GM11168 (cell line): ENCODE results near the gene PRR33.

ENCODE experiments used
- in situ Hi-C: fragments of 300-500 bp; cut with MboI; formaldehyde crosslinking; loops from one replicate; pipeline ENCODE4 v1.12.0; 2022; ENCODE audit warnings: low sequenced_read_pairs; ENCODE audit not compliant: unreplicated experiment

The PRR33 gene

DNA sequence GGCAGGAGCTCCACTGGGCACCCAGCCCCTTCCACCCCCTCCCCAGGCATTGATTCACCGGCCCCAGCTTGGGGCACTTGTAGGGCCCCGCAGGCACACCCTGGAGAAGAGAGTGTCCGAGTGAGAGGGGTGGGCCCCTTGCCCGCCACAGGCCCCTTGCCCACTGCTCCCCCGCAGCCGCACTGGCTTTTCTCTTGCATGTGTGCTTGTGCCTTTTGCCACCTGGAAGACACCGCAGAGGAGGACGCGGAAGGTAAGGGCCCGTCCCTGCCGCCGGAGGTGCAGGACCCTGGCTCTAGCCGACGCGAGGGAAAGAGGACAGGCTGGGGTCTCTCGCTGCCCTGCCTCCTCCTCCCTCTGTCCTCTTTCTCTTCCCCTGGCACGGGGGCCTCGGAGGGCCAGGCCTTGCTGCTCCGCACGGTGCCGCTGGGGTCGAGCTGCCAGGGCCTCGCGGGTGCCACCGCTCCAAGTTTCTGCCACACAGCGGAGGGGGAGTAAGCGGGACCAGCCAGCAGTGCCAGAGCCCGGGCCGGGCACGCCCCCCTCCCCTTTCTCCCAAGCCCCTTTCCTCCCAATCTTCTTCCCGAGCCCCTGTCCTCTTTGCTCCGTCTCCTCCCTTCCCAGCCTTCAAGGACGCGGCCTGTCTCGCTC, 37.3 kb upstream of the PRR33 start:
- in situ Hi-C loops: no loop called here

DNA sequence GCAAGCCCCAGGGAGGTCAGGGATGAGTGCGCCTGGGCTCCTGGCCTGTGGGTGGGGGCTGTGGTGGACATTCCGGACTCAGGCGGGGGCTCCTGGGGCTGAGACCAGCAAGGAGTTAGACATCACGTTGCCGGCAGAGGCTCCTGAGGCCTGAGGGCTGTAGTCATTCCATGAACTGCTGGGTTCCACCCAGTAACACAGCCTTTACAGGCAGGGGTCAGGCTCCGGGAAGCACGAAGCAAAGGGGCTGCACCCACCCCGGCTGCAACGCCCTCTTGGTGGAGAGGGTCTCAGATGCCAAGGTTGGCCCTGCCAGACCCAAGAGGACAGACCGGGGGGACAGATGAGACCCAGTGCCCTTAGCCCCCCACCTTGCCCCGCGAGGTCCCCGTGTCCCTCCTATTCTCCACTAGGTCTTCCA, 36.8 kb upstream of the PRR33 start:
- in situ Hi-C loops: no loop called here

DNA sequence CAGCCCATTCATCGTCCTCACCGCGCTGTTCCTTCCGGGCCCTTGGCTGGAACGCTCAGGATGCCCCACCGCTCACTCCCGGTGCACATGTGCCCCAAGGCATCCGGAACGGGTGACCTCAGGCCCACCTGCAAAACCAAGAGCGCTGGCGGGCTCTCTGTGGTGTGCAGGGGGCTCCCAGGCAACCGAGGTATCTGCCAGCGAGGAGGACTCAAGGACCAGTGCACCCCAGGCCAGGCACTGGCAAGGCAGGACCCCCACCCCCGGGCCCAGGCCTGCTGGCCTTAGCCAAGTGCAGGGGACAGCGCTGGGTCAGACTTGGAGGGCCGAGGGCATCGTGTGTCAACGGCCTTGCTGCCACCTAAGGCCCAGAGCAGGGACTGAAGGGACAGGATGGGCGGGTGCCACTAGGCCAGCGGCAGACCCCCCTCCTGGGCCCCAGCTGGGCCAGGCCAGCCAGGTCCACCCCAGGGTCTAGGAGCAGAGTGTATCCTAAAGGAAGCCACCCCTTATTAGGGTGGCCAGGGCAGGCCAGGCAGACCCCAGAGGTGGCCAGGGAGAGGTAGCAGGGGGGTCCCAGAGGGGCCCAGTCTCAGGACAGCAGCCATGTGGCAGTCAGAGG, 36.3 kb upstream of the PRR33 start:
- in situ Hi-C loops: no loop called here

DNA sequence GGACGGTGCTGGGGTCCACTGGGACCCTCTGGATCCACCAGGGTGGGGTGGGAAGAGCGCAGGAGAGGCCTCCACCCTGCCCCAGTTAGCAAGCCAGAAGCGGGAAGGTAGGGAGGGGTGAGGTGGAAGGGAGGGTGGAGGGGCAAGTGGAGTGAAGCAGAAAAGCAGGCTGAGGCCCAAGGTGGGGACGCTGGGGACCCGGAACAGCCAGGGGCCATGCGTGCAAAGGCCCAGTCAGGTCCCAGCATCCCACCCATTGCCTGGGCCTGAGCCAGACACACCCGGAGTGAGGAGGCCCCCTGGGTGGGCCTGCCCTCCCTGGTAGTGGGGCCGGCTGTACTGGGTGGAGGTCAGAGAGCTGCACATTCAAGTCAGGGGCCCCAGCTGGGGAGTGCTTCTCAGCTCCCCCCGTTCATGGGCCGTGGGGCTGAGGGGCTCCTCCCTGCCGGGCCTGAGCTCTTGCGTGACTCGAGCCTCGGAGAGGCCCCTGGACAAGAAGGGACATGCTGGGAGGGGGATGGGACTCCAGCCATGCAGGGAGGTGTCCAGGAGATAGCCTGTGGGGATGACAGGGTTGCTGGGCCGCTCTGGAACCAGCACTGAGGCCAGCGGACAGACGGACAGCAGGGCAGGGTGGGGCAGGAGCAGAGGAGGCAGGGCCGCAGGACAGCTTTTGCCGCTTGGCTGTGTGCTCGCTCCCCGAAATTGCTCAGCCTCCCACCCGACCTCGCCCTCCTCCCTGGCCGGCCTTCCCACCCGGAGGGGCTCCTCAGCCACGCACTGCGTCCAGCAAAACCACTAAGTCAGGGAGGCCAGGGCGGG, 35.5 kb upstream of the PRR33 start:
- in situ Hi-C loops: no loop called here

DNA sequence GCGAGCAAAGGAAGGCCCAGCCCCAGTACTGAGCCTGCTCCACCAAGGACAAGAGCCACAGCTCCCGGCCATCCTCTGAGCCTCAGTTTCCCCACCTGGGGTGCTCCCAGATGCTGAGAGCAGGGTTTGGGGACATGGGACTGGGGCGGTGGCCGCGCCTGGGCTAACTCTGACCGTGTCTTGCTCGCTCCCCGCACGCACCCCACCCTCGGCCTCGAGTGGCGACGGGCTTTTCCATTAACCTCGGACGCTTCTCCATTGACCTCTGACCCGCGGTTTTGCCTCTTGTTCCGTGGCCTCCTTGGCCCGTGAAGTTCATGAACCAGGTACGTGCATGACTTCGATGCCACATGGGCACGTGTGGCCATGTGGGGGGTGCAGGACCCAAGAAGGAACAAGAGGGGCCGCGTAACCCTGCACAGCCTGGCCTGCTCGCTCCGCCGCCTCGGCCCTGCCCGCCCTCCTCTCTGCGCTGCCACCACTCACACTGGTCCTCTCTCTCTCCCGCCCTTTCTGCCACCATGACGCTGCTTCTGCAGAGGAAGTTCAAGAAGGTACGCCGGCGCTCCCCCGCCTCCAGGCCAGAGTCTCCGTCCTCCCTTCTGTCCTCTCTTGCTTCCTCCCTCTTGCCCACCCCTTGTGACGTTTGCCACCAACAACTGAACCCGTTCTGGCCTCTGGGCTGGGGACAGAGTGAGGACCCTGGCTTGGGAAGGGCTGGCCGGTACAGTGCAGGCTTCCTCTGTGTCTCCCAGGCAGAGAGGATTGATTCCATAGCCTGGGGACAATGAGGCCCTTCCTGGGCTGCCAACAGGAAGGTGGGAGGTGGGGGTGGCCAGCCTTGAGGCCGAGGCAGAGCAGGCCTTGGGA, 34.7 kb upstream of the PRR33 start:
- in situ Hi-C loops: no loop called here

DNA sequence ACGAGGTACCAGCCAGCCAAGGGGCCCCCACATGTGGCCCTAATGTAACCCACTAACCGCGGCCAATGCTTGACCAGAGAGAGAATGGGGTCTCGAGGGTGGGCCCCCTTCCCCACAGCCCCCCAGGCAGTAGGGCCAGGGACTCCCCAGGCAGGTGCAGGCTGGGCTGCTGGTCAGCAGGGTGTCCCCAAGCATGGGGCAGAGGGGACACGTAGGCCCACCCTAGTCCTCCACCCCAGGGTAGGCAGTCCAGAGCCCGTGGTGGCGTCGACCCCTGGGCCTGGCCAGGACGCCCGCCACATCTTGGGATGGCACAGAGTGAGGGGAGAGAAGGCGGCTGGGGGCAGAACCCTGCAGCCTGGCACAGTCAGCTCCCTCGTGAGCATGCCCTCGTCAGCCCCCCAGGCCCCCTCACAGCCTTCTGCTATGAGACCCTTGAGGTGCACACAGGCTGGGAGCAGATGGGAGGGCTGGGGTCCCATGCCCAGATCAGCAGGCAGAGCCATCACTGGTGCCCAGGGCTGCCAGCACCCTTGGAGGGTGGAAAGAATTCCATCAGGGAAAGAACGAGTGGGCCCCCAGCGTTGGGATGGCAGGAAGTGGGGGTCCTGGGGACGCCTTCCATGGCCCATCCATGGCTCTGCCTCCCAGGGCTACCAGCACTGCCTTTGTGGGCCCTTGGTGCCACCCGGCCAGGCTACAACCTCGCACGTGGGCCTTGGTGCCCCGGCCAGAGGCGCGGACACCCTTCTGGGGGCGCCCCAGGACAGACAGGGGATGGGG, 33.9 kb upstream of the PRR33 start:
- in situ Hi-C loops: no loop called here

DNA sequence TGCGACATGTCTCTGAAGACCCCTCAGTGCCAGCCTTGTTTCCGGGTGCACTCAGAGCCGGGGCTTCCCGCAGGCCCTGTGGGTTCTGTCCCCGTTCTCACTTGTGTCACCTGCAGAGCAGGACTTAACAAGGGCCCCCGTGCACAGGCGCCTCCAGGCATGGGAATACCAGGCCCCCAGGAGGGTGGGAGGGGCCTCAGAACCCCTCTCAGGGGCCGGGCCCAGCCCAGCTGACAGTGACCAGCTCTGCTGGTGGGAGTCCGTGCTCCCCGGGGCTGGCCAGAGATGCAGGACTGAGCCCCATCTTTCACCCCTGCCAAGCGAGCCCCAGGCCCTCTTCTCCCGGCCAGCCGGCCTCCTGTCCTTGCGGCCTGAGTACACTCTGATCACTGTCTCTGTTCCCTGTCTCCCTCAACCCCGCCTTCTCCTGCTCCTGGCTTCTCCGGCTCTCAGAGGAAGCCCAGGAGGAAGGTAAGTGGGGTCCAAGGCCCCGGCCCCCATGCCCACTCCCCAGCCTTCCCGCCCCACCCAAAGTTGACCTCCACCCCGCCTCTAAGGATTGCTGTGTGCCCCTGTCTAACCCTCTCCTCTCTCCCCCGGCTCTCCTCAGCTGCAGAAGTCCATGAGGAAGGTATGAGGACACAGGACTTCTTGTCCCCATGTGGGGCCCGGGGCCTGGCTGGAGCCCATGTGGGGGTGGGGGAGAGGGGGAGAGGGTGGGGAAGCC, 33.1 kb upstream of the PRR33 start:
- in situ Hi-C loops: no loop called here

DNA sequence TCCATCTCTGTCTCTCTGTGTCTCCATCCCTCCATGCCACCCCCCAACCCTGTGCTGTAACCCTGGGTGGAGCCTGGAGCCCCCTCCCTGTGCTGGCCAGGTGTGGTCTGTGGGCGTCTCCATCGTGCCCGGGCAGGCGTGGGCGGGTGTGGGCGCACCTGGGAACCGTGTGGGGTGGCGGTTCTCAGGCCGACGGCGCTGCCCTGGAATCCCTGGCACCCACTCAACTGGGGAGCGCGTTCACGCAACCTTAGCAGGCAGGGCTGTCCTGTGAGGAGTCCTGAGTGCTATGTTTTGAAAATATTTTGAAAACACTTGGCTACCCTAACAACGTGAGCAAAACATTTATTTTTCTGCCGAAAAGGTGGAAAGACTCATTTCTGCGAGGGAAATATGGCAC, 32.5 kb upstream of the PRR33 start:
- in situ Hi-C loops: no loop called here

DNA sequence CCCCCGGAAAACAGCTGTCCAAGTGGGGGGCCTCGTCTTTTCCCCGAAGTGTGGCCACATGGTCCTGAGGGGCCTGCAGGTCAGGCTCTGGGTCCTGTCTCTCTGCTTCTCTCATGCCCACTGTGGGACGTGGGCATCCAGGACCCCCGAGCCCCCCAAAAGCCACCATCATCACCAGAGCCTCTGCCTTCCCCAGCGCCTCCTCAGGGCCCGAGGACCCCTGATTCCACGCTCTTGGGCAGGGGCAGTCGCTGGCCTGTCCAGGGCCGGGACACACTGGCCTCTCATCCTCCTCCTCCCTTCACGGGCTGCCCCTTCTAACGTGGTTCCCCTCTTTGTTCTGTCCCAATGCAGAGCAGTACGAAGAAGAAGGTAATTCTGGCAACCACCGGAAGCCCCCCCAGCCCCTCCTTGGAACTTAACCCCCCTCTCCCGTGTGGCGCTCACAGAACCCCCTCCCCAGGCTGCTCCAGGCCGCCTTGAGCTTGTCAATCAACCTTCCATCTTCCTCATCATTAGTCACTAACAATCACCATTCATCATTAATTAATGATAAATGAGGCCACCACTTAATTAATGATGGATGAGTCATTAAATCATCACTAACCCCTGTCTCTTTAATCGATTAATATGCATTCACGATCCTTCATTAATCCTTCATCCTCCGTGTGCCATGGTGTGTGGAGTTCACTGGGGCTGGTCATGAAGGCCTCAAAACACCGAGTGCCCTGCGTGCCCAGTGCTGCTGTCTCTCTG, 31.7 kb upstream of the PRR33 start:
- in situ Hi-C loops: no loop called here

DNA sequence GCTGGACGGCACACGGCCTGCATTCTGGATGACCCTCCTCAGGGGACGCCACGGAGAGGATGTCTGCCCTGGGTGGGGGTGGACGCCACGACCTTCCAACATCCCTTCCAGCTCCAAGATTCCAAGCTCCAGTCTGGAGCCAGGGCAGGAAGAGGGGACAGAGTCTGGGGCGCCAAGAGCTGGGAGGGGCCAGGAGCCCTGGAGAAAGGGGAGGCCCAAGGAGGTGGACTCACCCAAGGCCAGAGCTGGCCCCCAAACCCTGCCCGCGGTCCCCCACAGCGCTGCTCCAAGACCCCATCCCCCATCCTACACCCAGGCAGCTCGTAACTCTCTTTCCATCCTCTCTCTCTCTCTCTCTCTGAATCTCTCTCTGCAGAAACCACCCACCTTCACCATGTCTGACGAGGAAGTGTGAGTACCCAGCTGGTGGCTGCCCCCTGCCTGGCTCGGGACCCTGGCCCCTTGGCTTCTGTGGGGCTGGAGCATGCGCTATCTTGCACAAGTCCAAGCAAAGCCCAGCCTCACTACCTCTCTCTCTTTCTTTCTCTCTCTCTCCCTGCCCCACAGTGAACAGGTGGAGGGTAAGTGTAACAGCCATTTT, 30.9 kb upstream of the PRR33 start:
- in situ Hi-C loops: no loop called here

DNA sequence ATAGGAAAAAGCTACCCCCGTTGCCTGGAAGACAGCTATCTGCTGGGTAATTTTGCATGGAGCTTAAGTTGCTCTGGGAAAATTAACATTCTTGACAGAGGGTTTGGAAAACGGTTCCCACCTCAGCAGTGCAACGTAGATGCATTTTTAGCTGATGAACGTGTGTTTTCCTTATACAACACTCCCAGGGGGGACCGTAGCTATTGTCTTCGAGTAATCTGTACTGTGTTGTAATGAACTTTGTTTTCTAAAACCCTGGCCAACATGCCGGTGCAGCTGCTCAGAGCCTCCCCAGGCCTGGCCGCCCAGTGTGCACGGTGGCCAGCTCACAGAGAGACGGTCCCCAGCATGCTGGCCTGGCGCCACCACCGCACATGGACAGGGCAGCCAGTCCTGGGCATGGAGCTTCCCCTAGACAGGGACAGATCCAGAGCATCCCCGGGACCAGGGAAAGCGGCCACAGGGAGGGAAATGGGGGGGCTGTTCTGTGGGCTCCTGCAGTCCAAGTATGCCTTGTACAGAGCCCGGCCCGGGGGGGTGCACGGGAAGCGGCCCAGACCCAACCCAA, 30.0 kb upstream of the PRR33 start:
- in situ Hi-C loops: no loop called here

DNA sequence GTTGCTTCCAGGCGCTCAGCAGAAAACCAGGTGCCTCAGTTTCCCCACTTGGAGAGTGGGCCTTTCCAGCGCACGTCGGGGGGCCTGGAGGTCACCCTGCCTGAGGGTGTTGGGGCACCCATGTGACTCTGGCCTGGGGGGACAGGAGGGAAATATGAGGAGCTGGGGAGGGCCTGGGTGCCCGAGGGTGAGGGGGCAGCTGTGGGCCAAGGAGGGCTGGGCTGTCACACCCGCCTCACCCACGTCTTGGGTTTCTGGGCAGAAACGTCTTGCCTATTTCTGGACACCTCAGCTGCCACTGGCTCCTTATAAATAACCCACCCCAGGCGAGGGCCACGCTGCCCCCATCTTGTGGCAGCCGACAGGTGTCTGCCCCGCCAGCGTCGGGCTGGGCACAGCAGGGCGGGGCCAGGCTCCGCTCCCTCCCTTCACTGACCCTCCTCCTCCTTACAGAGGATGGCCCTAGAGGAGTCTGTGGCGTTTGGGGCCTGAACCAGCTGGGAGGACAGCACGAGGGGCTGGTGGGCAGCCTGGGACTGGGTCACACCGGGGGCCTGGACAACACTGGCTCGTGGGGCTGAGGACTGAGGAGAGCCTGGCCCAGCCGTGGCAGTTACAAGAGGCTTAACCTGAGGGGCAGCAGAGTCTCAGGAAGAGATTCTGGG, 29.3 kb upstream of the PRR33 start:
- in situ Hi-C loops: no loop called here

DNA sequence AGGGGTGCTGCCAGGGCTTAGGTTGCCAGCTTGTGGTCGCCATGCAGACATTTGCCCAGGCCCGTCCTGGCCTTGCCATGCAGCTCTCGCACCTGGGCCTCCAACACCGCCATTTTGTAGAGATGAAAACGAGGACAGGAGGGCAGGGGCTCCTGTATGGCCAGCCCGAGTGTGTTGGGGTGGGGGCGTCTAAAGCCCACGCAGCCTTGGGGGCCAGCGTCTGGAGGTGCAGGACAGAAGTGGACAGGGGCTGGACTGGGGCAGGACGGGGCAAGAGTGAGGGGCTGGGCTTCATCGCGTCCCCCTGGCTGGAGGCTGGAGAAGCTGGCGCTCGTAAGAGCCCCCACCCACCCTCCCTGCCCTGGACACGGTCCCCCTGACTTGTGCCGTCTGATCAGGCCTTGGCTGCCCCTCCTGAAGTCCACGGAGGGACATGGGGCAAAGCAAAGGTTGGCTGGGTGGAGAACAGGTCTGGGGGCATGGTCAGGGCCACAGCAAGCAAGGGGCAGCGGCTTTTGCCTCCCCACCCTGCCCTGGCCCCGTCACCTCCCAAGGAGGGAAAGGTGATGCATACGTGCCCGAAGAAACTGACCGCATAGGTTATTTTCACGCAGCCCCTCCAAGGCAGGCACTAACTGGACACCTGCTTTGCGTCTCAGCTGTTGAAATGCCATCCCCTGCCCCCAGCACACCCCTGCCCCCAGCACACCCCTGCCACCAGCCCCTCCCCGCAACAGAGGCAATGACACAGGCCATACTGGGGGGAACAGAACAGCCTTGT, 28.6 kb upstream of the PRR33 start:
- in situ Hi-C loops: no loop called here

DNA sequence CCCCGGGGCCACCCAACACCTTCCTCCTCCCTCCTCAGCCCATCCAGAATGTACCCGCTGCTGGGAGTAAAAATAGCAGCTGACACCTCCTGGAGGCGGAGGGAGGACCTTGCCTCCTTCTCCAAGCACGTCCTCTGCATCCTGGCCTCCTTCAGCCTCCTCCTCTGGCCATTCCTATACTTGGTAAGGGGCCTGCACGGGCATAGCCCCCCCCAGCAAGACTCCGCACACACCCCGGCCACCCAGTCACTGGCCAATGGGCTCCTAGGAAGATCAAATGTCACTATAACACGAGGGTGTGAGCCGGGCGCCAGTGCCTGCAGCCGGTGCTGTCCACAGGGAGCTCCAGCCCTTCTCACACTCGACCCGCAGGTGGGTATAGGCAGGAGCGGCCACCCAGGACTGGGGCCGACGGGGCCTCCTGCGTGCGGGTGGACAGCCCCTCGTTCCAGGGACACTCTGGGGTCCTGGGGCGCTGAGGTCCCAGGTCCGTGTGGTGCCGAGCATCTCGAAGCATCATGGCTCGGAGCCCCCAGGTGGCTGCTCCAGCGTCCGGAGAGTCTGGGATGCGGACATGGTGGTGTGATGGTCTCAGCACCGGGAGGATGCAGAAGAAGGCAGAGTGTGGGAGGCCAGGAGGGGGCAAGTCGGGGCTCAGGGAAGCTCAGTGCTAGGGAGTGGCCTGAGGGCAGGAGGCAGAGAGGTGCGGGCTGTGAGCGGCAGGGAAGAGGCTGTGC, 27.9 kb upstream of the PRR33 start, which contains the start of gene TNNT3:
Gene TNNT3 (plus strand): TSS at position 313 of the 737 bp plus-strand sequence. CDS start 3,172 bp downstream, outside the sequence.
- in situ Hi-C loops: loop anchor here (5.0 kb wide), 1 partner anchor 67 kb away; the partner anchor contains the start of gene LSP1
